GM19351 (cell line): ENCODE results near the gene EML1.

Source experiments
- ATAC-seq: cut with Tn5 transposase; IDR thresholded peaks from one replicate; pipeline ENCODE4 v1.9.1; 2021; ENCODE audit warnings: mild to moderate bottlenecking, moderate library complexity; ENCODE audit not compliant: unreplicated experiment

Gene EML1

GRCh38 chr14:99952453-99952852 is 159.2 kb downstream of the EML1 start:
- no peak for ATAC-seq

GRCh38 chr14:99955826-99956455 is 162.7 kb downstream of the EML1 start:
- no peak for ATAC-seq

GRCh38 chr14:99958380-99958779 is 165.2 kb downstream of the EML1 start:
- no peak for ATAC-seq

GRCh38 chr14:99961826-99962518 is 168.8 kb downstream of the EML1 start:
- no peak for ATAC-seq

GRCh38 chr14:99964979-99965378 is 171.8 kb downstream of the EML1 start:
- ATAC-seq = no peak

- ATAC-seq = no peak
Measured at GRCh38 chr14:99966037-99966835, 173.0 kb downstream of the EML1 start.

- ATAC-seq = no peak
Measured at GRCh38 chr14:99966912-99967311, 173.7 kb downstream of the EML1 start.

- no peak for ATAC-seq
Measured at GRCh38 chr14:99968191-99968920, 175.1 kb downstream of the EML1 start.

- ATAC-seq = no peak
Measured at GRCh38 chr14:99968941-99969340, 175.7 kb downstream of the EML1 start.

GRCh38 chr14:99969673-99970322 is 176.6 kb downstream of the EML1 start:
- no peak for ATAC-seq

- peak; percentile 72 for ATAC-seq
Measured at GRCh38 chr14:99971087-99971940, 178.1 kb downstream of the EML1 start.

- ATAC-seq = peak; percentile 43
Measured at GRCh38 chr14:99971941-99972747, 178.9 kb downstream of the EML1 start.

GRCh38 chr14:99972748-99973466 is 179.7 kb downstream of the EML1 start:
- ATAC-seq = no peak

- no peak for ATAC-seq
Measured at GRCh38 chr14:99975190-99975589, 182.0 kb downstream of the EML1 start.

- no peak for ATAC-seq
Measured at GRCh38 chr14:99976021-99976420, 182.8 kb downstream of the EML1 start.

- no peak for ATAC-seq
Measured at GRCh38 chr14:99976681-99977080, 183.5 kb downstream of the EML1 start.

- ATAC-seq = no peak
Measured at GRCh38 chr14:99980299-99980698, 187.1 kb downstream of the EML1 start.

- ATAC-seq = no peak
Measured at GRCh38 chr14:99981806-99982205, 188.6 kb downstream of the EML1 start.
